HCT116 (cell line): Measurements from ENCODE around the gene JCHAIN. TPM values are rescaled to one million over a fixed set of nuclear protein-coding genes. Genes with fewer than 3 reads are reported as not detected.

ENCODE experiments used
- ATAC-seq: fragments of 200-7000 bp; cut with Tn5 transposase; 2 replicates; pipeline ENCODE4 v1.9.1; 2020; ENCODE audit warnings: mild to moderate bottlenecking, moderate library complexity
- BruUV-seq: library from RNA; stranded (reverse); fragments of 400-500 nt; replicated peaks from 2 replicates; lab custom pipeline; 2021; lab: Mats Ljungman, UMichigan
- CTCF ChIA-PET: fragments of 300-600 bp; sonication (Branson Sonifier 250); formaldehyde crosslinking; loops from one replicate; lab custom pipeline; 2021; ENCODE audit warnings: antibody characterized with exemption; lab: Charles Lee
- POLR2A ChIA-PET: fragments of 300-600, 350-600 bp; sonication (Branson Sonifier 250); formaldehyde crosslinking; loops from one replicate; lab custom pipeline; 2021; ENCODE audit warnings: antibody characterized with exemption; lab: Charles Lee
- RAD21 ChIA-PET, 2 experiments: fragments of 300-600 bp; sonication (Branson Sonifier 250); formaldehyde crosslinking; loops; one replicate each; lab custom pipeline; 2023; ENCODE audit warnings: low total read pairs in 2 of 2; ENCODE audit not compliant: uncharacterized antibody in 2 of 2, unreplicated experiment in 2 of 2, low non-redundant PET in 1 of 2; lab: Charles Lee
- DNase-seq: peaks from one replicate; pipeline ENCODE4 v3.0.0-alpha.2; 2010; ENCODE audit warnings: low read depth, low spot score
- H2AFZ ChIP-seq: fragments of 200-600 bp; shearing (Covaris generic), sonication (generic); 2 replicates; pipeline ENCODE4 v1.6.1; 2017; ENCODE audit warnings: low read depth, mixed run types, mixed read lengths, antibody characterized with exemption, low read length; ENCODE audit not compliant: poor library complexity, severe bottlenecking
- H3K27ac ChIP-seq: 2 replicates; pipeline ENCODE4 v1.5.1; 2012; ENCODE audit warnings: low read depth, low read length
- H3K27me3 ChIP-seq: fragments of 200-600 bp; sonication (generic); 2 replicates; pipeline ENCODE4 v1.6.1; 2016; ENCODE audit warnings: mixed run types, low read length, mixed read lengths; ENCODE audit not compliant: insufficient read depth
- H3K36me3 ChIP-seq, 2 experiments: fragments of 200-500 bp in 1 of 2; fragments of 200-600 bp in 1 of 2; sonication (Bioruptor generic) in 1 of 2; sonication (generic) in 1 of 2; 2 replicates each; pipeline versions ENCODE4 v1.5.1 to v1.6.1; 2014 to 2016; ENCODE audit warnings: low read length in 2 of 2, inconsistent platforms in 1 of 2, mixed read lengths in 1 of 2, mixed run types in 1 of 2; ENCODE audit not compliant: insufficient read depth in 2 of 2, control insufficient read depth in 1 of 2
- H3K4me1 ChIP-seq, 2 experiments: fragments of 200-600 bp in 1 of 2; sonication (generic) in 1 of 2; 2 replicates each; pipeline versions ENCODE4 v1.5.1 to v1.6.1; 2012 to 2017; ENCODE audit warnings: low read length in 2 of 2, inconsistent platforms in 1 of 2, mild to moderate bottlenecking in 1 of 2, mixed read lengths in 1 of 2, mixed run types in 1 of 2, moderate library complexity in 1 of 2; ENCODE audit not compliant: insufficient read depth in 2 of 2, control insufficient read depth in 1 of 2
- H3K4me2 ChIP-seq: fragments of 200-600 bp; sonication (generic); 2 replicates; pipeline ENCODE4 v1.6.1; 2017; ENCODE audit warnings: mixed run types, low read length, mixed read lengths
- H3K4me3 ChIP-seq, 2 experiments: fragments of 200-600 bp in 1 of 2; sonication (generic) in 1 of 2; replicated peaks in 1 of 2; 2 replicates each; pipeline ENCODE4 v1.5.1; 2011 to 2016; ENCODE audit warnings: low read length in 2 of 2, control low read depth in 1 of 2, low read depth in 1 of 2, mild to moderate bottlenecking in 1 of 2, mixed read lengths in 1 of 2, mixed run types in 1 of 2
- H3K79me2 ChIP-seq: fragments of 200-600 bp; sonication (generic); 2 replicates; pipeline ENCODE4 v1.6.1; 2017; ENCODE audit warnings: mild to moderate bottlenecking, mixed run types, low read length, moderate library complexity, mixed read lengths; ENCODE audit not compliant: insufficient read depth
- H3K9ac ChIP-seq: fragments of 200-600 bp; sonication (generic); 2 replicates; pipeline ENCODE4 v1.6.1; 2016; ENCODE audit warnings: low read length, mixed read lengths
- H3K9me2 ChIP-seq: fragments of 200-600 bp; sonication (generic), shearing (Covaris generic); 2 replicates; pipeline ENCODE4 v1.6.1; 2017; ENCODE audit warnings: mixed run types, mild to moderate bottlenecking, moderate library complexity; ENCODE audit not compliant: insufficient read depth
- H3K9me3 ChIP-seq, 2 experiments: fragments of 200-500 bp in 1 of 2; fragments of 200-600 bp in 1 of 2; sonication (Bioruptor generic) in 1 of 2; sonication (generic) in 1 of 2; 2 replicates each; pipeline ENCODE4 v1.6.1; 2014 to 2017; ENCODE audit warnings: low read length in 2 of 2, mixed read lengths in 2 of 2, inconsistent platforms in 1 of 2, low read depth in 1 of 2, mild to moderate bottlenecking in 1 of 2, mixed run types in 1 of 2, moderate library complexity in 1 of 2; ENCODE audit not compliant: control insufficient read depth in 1 of 2, insufficient read depth in 1 of 2
- H4K20me1 ChIP-seq: fragments of 200-600 bp; sonication (generic), shearing (Covaris generic); 2 replicates; pipeline ENCODE4 v1.6.1; 2017; ENCODE audit warnings: mixed run types, mild to moderate bottlenecking, moderate library complexity; ENCODE audit not compliant: insufficient read depth
- CEBPB ChIP-seq: IDR thresholded peaks from 2 replicates; pipeline ENCODE4 v1.6.1; 2012; ENCODE audit warnings: low read depth
- CTCF ChIP-seq, 3 experiments: fragments of 200-600 bp in 1 of 3; sonication (generic) in 1 of 3; IDR thresholded peaks in 2 of 3; conservative IDR thresholded peaks in 1 of 3; 2 replicates each; pipeline ENCODE4 v1.5.1; 2012 to 2017; ENCODE audit warnings: low read depth in 2 of 3, low read length in 2 of 3, antibody characterized with exemption in 1 of 3, borderline replicate concordance in 1 of 3, control low read depth in 1 of 3, mild to moderate bottlenecking in 1 of 3, mixed read lengths in 1 of 3, mixed run types in 1 of 3, moderate library complexity in 1 of 3; ENCODE audit not compliant: insufficient read depth in 1 of 3
- ELF1 ChIP-seq: IDR thresholded peaks from 2 replicates; pipeline ENCODE4 v1.6.1; 2012; ENCODE audit warnings: low read depth, borderline replicate concordance
- EZH2 ChIP-seq: fragments of 200-600 bp; sonication (generic); IDR thresholded peaks from 2 replicates; pipeline ENCODE4 v1.6.1; 2017; ENCODE audit warnings: antibody characterized with exemption, mixed run types
- FOSL1 ChIP-seq: IDR thresholded peaks from 2 replicates; pipeline ENCODE4 v1.6.1; 2012; ENCODE audit warnings: low read depth
- POLR2A ChIP-seq: IDR thresholded peaks from 2 replicates; pipeline ENCODE4 v1.7.0; 2011; ENCODE audit warnings: borderline replicate concordance; ENCODE audit not compliant: insufficient read depth, insufficient read length; ENCODE audit errors: extremely low read depth
- RAD21 ChIP-seq: IDR thresholded peaks from 2 replicates; pipeline ENCODE4 v1.6.1; 2012; ENCODE audit warnings: low read depth, mild to moderate bottlenecking
- REST ChIP-seq: IDR thresholded peaks from 2 replicates; pipeline ENCODE4 v1.6.1; 2012; ENCODE audit warnings: low read depth
- SP1 ChIP-seq: IDR thresholded peaks from 2 replicates; pipeline ENCODE4 v1.6.1; 2012; ENCODE audit warnings: low read depth
- TCF7L2 ChIP-seq: IDR thresholded peaks from 2 replicates; pipeline ENCODE4 v1.7.0; 2011; ENCODE audit warnings: borderline replicate concordance, inconsistent platforms; ENCODE audit not compliant: insufficient read depth, insufficient read length; ENCODE audit errors: extremely low read depth
- YY1 ChIP-seq: IDR thresholded peaks from 2 replicates; pipeline ENCODE4 v1.6.1; 2011; ENCODE audit warnings: low read length, low read depth, moderate library complexity, mild to moderate bottlenecking; ENCODE audit not compliant: insufficient replicate concordance; ENCODE audit errors: extremely low read depth
- intact Hi-C: fragments of 100-400 bp; cut with micrococcal nuclease; formaldehyde crosslinking; loops from 2 replicates; pipeline ENCODE4 v1.10.0; 2022
- total RNA-seq: library from RNA; stranded (reverse); gene quantifications from one replicate; pipeline ENCODE4 v1.2.1, GENCODE V29; 2021; ENCODE audit not compliant: unreplicated experiment

Gene JCHAIN
- total RNA-seq, 1 experiment from 2014 or later: 0.79 TPM

DNA sequence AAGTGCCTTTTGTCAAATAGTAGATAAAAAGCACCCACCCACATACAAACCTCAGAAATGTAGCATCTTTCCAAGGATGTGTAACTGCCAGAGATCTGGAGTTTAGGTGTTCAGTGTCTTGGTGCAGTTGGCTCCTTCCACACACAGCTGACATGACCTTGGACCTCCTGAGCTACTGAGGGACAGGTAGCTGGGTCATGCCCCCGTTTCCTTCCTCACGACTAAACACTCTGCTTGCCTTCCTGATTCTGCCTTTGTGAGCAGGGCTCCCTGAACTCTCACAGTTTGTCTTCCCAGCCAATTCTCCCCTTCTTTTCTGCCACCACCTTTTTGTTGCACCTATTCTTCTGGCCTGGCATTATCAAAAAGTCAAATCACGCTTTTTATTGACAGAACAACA lies 45.3 kb upstream of the JCHAIN start (continued):
- TF ChIP-seq SP1: no peak

GRCh38 chr4:70709611-70710205 lies 43.4 kb upstream of the JCHAIN start:
- H3K36me3 ChIP-seq: no peaks in the 10 kb centered on the region
- no peak overlapping the region for H2AFZ ChIP-seq
- TF ChIP-seq FOSL1 (no peak), CEBPB (no peak), ELF1 (no peak)
- TF ChIP-seq, all 23 proteins: peak for 0
- H3K9me3 ChIP-seq: no peaks in the 10 kb centered on the region
- H3K4me3 ChIP-seq: no peak overlapping the region
- H3K4me2 ChIP-seq: no peak overlapping the region
- no peaks in the 10 kb centered on the region for H3K27me3 ChIP-seq
- H3K9ac ChIP-seq: no peak overlapping the region
- no peak for DNase-seq
- peaks cover 10 to 12% of the 10 kb centered on the region in 2 experiments; a peak in 3 of 4 replicates for H3K4me1 ChIP-seq
- CTCF ChIA-PET: no interaction called here
- BruUV-seq: no TSS peak
- no peak overlapping the region for H3K27ac ChIP-seq
- no peaks in the 10 kb centered on the region for H3K9me2 ChIP-seq
- RAD21 ChIA-PET: no interaction called here
- H4K20me1 ChIP-seq: no peaks in the 10 kb centered on the region
- ATAC-seq: no peak
- intact Hi-C loops: no loop called here
- POLR2A ChIA-PET: no interaction called here
- H3K79me2 ChIP-seq: peaks cover 57% of the 10 kb centered on the region

DNA sequence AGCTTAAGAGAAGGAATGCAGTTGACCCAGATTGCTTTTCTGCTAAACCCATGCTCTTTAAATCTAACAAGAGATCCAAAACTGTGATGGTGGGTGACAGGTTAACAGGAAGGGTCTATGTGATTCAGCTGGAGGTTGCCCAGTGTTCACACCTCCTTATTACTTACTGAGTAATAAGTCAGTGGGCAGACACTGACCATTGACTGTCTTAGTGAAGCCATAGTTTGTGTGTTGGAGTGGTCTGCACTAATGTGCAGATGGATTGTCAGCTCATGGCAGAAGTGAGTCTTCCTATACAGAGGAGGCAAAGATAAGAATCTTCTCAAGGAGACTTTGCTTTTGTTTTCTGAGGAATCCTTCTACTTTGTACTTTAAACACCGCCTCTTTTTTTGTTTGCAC lies 40.2 kb upstream of the JCHAIN start:
- Histone ChIP-seq H3K9ac (peak overlapping the region; percentile 77), H3K9me2 (no peaks in the 10 kb centered on the region), H3K4me1 (peaks cover 19 to 23% of the 10 kb centered on the region in 2 experiments), H3K9me3 (no peaks in the 10 kb centered on the region), H3K27me3 (no peaks in the 10 kb centered on the region), H2AFZ (no peak overlapping the region), H3K36me3 (no peaks in the 10 kb centered on the region), H4K20me1 (no peaks in the 10 kb centered on the region), H3K4me2 (peak overlapping the region; percentile 79), H3K79me2 (peaks cover 34% of the 10 kb centered on the region), H3K27ac (peak overlapping the region; percentile 95; the same call in 1 of the 2 replicates), H3K4me3 (peak overlapping the region; percentile 64 to 70)
- intact Hi-C loops: no loop called here
- no peak for ATAC-seq
- no peak for DNase-seq
- CTCF ChIA-PET: interaction anchor here (0.7 kb wide), 1 partner anchor 29 kb away, joined by 3 read pairs; no protein-coding TSS in a partner anchor
- TF ChIP-seq TCF7L2 (no peak), ELF1 (no peak), REST (no peak), CTCF (IDR thresholded peaks at IDR 0.05 in 2 of 3, conservative IDR thresholded peaks at IDR 0.05 in 1 of 3; ENCODE audit: borderline replicate concordance in 1 of 3, insufficient read depth in 1 of 3, low read depth in 2 of 3, low read length in 2 of 3) (no peak), POLR2A (no peak), EZH2 (no peak), YY1 (no peak), FOSL1 (no peak), RAD21 (no peak)
- POLR2A ChIA-PET: no interaction called here
- no TSS peak for BruUV-seq
- RAD21 ChIA-PET: no interaction called here
